Thoracic aorta (tissue), 2 donors: Measurements from ENCODE around the gene TSBP1. TPM values are rescaled to one million over a fixed set of nuclear protein-coding genes. Genes with fewer than 3 reads are reported as not detected.
"Not testable (repeated sequence)": the region's sequence is repeated elsewhere in the genome, so short reads cannot be mapped to it uniquely, and the experiment has no call there.

ENCODE experiments used
- ATAC-seq: fragments of 150-250 bp; one replicate; pipeline ENCODE4 v1.8.0; 2017; ENCODE audit warnings: low read depth; ENCODE audit not compliant: insufficient number of reproducible peaks, low FRiP score
- DNase-seq: peaks from one replicate; pipeline ENCODE4 v3.0.0-alpha.2; 2020; ENCODE audit warnings: low spot score
- H3K27ac ChIP-seq, 2 donors: fragments of 200-600 bp; sonication (generic); 1 replicate in 1 of 2; 2 replicates in 1 of 2; pipeline ENCODE4 v1.5.1; 2016; ENCODE audit warnings: mild to moderate bottlenecking in 2 of 2, moderate library complexity in 2 of 2
- H3K27me3 ChIP-seq: fragments of 200-600 bp; sonication (generic); replicated peaks from 2 replicates; pipeline ENCODE4 v1.6.0; 2016; ENCODE audit warnings: mild to moderate bottlenecking; ENCODE audit not compliant: insufficient read depth
- H3K36me3 ChIP-seq: fragments of 200-600 bp; sonication (generic); one replicate; pipeline ENCODE4 v1.5.1; 2016
- H3K4me1 ChIP-seq, 2 donors: fragments of 200-600 bp; sonication (generic); 1 replicate in 1 of 2; 2 replicates in 1 of 2; pipeline versions ENCODE4 v1.5.1 to v1.6.0; 2016; ENCODE audit warnings: low read depth in 2 of 2, mild to moderate bottlenecking in 1 of 2; ENCODE audit not compliant: control insufficient read depth in 1 of 2
- H3K4me3 ChIP-seq: fragments of 200-600 bp; sonication (generic); 2 replicates; pipeline ENCODE4 v1.5.1; 2016; ENCODE audit warnings: mild to moderate bottlenecking
- H3K9me3 ChIP-seq: fragments of 200-600 bp; sonication (generic); 2 replicates; pipeline ENCODE4 v1.5.1; 2016
- total RNA-seq, 2 donors: library from RNA; depleted of rRNA; stranded (reverse); fragments of >200 nt; gene quantifications; one replicate each; pipeline versions ENCODE4 v1.1.0 to v1.2.3, GENCODE V29; 2016
- TF ChIP-seq, protein P1 (sequence below): fragments of 200-600 bp; sonication (generic); IDR thresholded peaks from one replicate; pipeline ENCODE4 v1.5.1; 2019; ENCODE audit warnings: antibody characterized with exemption

The TSBP1 gene
- total RNA-seq, 2 donors from 2014 or later, result not detected

DNA sequence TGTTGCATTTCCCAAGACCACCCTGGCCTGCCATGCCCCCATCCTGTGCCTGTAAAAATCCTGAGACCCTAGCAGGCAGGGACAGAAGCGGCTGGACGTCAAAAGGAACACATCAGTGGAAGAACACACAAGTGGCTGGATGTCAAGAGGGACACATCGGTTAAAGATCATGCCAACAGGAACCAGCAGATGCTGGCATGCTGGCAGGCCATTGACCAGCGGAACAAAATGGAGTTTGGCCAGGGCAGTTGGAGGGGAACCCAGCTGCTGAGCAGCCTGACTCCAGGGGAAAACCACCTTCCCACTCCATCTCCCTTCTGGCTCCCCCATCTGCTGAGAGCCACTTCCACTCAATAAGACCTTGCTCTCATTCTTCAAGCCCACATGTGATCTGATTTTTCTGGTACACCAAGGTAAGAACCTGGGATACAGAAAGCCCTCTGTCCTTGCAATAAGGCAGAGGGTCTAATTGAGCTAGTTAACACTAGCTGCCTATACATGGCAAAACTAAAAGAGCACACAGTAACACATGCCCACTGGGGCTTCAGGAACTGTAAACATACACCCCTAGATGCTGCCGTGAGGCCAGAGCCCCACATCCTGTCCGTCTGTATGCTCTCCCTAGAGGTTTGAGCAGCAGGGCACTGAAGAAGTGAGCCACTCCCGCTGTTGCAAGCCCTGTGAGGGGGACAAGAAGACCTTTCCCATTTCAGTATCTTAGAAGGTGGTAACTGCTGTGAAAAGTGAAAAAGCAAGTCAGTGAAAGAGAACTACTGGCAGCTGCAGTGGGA is 4.2 kb upstream of the TSBP1 start:
- H3K9me3 ChIP-seq, result no peaks in the 10 kb centered on the region
- TF ChIP-seq, protein P1, sequence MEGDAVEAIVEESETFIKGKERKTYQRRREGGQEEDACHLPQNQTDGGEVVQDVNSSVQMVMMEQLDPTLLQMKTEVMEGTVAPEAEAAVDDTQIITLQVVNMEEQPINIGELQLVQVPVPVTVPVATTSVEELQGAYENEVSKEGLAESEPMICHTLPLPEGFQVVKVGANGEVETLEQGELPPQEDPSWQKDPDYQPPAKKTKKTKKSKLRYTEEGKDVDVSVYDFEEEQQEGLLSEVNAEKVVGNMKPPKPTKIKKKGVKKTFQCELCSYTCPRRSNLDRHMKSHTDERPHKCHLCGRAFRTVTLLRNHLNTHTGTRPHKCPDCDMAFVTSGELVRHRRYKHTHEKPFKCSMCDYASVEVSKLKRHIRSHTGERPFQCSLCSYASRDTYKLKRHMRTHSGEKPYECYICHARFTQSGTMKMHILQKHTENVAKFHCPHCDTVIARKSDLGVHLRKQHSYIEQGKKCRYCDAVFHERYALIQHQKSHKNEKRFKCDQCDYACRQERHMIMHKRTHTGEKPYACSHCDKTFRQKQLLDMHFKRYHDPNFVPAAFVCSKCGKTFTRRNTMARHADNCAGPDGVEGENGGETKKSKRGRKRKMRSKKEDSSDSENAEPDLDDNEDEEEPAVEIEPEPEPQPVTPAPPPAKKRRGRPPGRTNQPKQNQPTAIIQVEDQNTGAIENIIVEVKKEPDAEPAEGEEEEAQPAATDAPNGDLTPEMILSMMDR, result no peak
- H3K27ac ChIP-seq, result no peak overlapping the region
- H3K36me3 ChIP-seq, result no peaks in the 10 kb centered on the region
- no peaks in the 10 kb centered on the region for H3K4me1 ChIP-seq
- no peak for DNase-seq
- H3K27me3 ChIP-seq, result no peaks in the 10 kb centered on the region
- no peak overlapping the region for H3K4me3 ChIP-seq
- no peak for ATAC-seq

GRCh38 chr6:32371229-32371628 is 474 bp downstream of the TSBP1 start:
- TF ChIP-seq, protein P1, result no peak
- Histone ChIP-seq H3K9me3 (no peaks in the 10 kb centered on the region), H3K27me3 (no peaks in the 10 kb centered on the region), H3K4me3 (no peak overlapping the region), H3K27ac (no peak overlapping the region), H3K4me1 (no peaks in the 10 kb centered on the region), H3K36me3 (no peaks in the 10 kb centered on the region)
- no peak for DNase-seq
- ATAC-seq, result no peak

DNA sequence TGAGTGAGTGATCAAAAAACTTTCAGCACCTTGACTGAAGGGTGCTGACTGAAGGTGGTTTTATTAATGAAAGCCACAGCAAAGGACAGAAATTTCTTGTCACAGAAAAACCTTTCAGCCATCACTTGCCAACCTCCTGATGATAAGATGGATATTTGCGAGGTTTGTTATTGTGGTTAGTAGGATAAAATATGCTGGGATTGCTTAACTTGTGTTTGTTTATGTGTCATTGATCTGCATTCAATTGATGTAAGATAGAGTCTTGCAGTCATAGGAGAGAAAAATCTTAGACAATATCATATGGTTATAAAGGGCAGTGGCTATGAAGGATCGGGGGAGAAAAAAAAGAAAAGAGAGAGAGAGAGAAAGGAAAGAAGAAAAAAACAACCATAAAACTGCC is 1.2 kb downstream of the TSBP1 start:
- TF ChIP-seq, protein P1, result no peak
- Histone ChIP-seq H3K27me3 (no peaks in the 10 kb centered on the region), H3K27ac (no peak overlapping the region), H3K9me3 (no peaks in the 10 kb centered on the region), H3K4me3 (no peak overlapping the region), H3K36me3 (no peaks in the 10 kb centered on the region), H3K4me1 (no peaks in the 10 kb centered on the region)
- ATAC-seq (no peak), DNase-seq (no peak)

- Histone ChIP-seq H3K36me3 (no peaks in the 10 kb centered on the region), H3K4me3 (no peak overlapping the region), H3K27ac (no peak overlapping the region), H3K4me1 (no peaks in the 10 kb centered on the region), H3K9me3 (no peaks in the 10 kb centered on the region), H3K27me3 (no peaks in the 10 kb centered on the region)
- TF ChIP-seq, protein P1, result no peak
- ATAC-seq (no peak), DNase-seq (no peak)
Measured at GRCh38 chr6:32369660-32370059, 2.0 kb downstream of the TSBP1 start.

DNA sequence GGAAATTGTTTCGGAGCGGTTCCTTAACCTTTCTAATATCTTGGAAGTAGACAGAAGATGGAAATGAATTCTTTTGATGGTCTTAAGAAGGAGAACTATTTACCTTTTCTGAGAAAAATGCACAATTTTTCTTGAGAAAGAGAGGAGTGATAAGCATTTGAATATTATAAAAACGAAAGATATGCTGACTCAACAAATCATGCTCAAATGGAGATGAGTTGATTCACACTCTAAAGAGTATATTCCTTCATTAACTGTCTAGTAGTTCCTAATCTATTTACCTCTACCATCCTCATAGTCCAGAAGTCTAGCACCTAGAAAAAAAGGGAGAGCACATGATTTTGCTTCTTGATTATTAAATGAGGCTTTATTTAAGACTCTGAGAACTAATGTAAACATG is 4.1 kb downstream of the TSBP1 start:
- Histone ChIP-seq H3K9me3 (no peaks in the 10 kb centered on the region), H3K36me3 (no peaks in the 10 kb centered on the region), H3K4me3 (no peak overlapping the region), H3K27me3 (no peaks in the 10 kb centered on the region), H3K27ac (no peak overlapping the region), H3K4me1 (no peaks in the 10 kb centered on the region)
- DNase-seq (no peak), ATAC-seq (no peak)
- TF ChIP-seq, protein P1, result no peak

GRCh38 chr6:32359225-32359624 is 12.5 kb downstream of the TSBP1 start:
- H3K27me3 ChIP-seq, H3K4me3 ChIP-seq, H3K4me1 ChIP-seq, H3K9me3 ChIP-seq, H3K36me3 ChIP-seq, H3K27ac ChIP-seq, DNase-seq, ATAC-seq: not testable (repeated sequence)

DNA sequence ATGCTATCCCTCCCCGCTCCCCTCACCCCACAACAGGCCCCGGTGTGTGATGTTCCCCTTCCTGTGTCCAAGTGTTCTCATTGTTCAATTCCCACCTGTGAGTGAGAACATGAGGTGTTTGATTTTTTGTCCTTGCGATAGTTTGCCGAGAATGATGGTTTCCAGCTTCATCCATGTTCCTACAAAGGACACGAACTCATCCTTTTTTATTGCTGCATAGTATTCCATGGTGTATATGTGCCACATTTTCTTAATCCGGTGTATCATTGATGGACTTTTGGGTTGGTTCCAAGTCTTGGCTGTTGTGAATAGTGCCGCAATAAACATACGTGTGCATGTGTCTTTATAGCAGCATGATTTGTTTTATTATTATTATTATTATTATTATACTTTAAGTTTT is 13.2 kb downstream of the TSBP1 start:
- H3K4me1 ChIP-seq, H3K27ac ChIP-seq, ATAC-seq, H3K36me3 ChIP-seq, H3K4me3 ChIP-seq, H3K27me3 ChIP-seq, DNase-seq, H3K9me3 ChIP-seq: not testable (repeated sequence)
